CD14-positive monocyte (primary cell): ENCODE measurements around the gene CD38. TPM values are rescaled to one million over a fixed set of nuclear protein-coding genes. Genes with fewer than 3 reads are reported as not detected.
A peak's percentile ranks its signal among the peaks of the same experiment; 100 is the strongest.

ENCODE experiments used
- DNase-seq, 3 donors: peaks; one replicate each; pipeline ENCODE4 v3.0.0-alpha.2; 2011 to 2022
- H2AFZ ChIP-seq: 2 replicates; pipeline ENCODE4 v1.6.0; 2012; ENCODE audit warnings: mild to moderate bottlenecking, low read depth, low read length, inconsistent platforms; ENCODE audit not compliant: insufficient read depth, poor library complexity, severe bottlenecking
- H3K27ac ChIP-seq, 2 donors: 1 replicate in 1 of 2; 2 replicates in 1 of 2; pipeline ENCODE4 v1.5.1; 2012 to 2013; ENCODE audit warnings: low read length in 2 of 2, control low read depth in 1 of 2, inconsistent platforms in 1 of 2, low read depth in 1 of 2, mild to moderate bottlenecking in 1 of 2
- H3K27me3 ChIP-seq, 2 donors: one replicate each; pipeline versions ENCODE4 v1.6.0 to v1.6.1; 2011 to 2013; ENCODE audit warnings: low read length in 2 of 2; ENCODE audit not compliant: control insufficient read depth in 2 of 2, insufficient read depth in 2 of 2
- H3K36me3 ChIP-seq, 2 donors: replicated peaks in 1 of 2; 1 replicate in 1 of 2; 2 replicates in 1 of 2; pipeline versions ENCODE4 v1.5.1 to v1.6.1; 2012 to 2013; ENCODE audit warnings: low read length in 2 of 2, control low read depth in 1 of 2, inconsistent platforms in 1 of 2, mild to moderate bottlenecking in 1 of 2; ENCODE audit not compliant: insufficient read depth in 2 of 2, control insufficient read depth in 1 of 2
- H3K4me1 ChIP-seq, 2 donors: 1 replicate in 1 of 2; 2 replicates in 1 of 2; pipeline versions ENCODE4 v1.5.1 to v1.6.1; 2012 to 2013; ENCODE audit warnings: low read length in 2 of 2, control low read depth in 1 of 2, inconsistent platforms in 1 of 2, mild to moderate bottlenecking in 1 of 2, moderate library complexity in 1 of 2; ENCODE audit not compliant: insufficient read depth in 2 of 2, control insufficient read depth in 1 of 2
- H3K4me2 ChIP-seq: replicated peaks from 2 replicates; pipeline ENCODE3; 2012; ENCODE audit warnings: low read length, moderate library complexity, mild to moderate bottlenecking; ENCODE audit not compliant: poor library complexity, severe bottlenecking; ENCODE audit errors: extremely low read depth
- H3K4me3 ChIP-seq, 3 experiments: fragments of 200-600 bp in 1 of 3; sonication (generic) in 1 of 3; replicated peaks in 1 of 3; 1 replicate in 2 of 3; 2 replicates in 1 of 3; pipeline ENCODE4 v1.5.1; 2011 to 2013; ENCODE audit warnings: low read length in 3 of 3, mild to moderate bottlenecking in 3 of 3, control low read depth in 2 of 3, low read depth in 2 of 3, inconsistent platforms in 1 of 3, moderate library complexity in 1 of 3
- H3K79me2 ChIP-seq: 2 replicates; pipeline ENCODE4 v1.6.0; 2012; ENCODE audit warnings: mild to moderate bottlenecking, control low read depth, inconsistent platforms, low read length, moderate library complexity; ENCODE audit not compliant: insufficient read depth
- H3K9ac ChIP-seq: 2 replicates; pipeline ENCODE4 v1.6.0; 2017; ENCODE audit warnings: low read length, mild to moderate bottlenecking; ENCODE audit not compliant: insufficient read depth, poor library complexity, severe bottlenecking
- H3K9me3 ChIP-seq, 2 donors: replicated peaks in 1 of 2; 1 replicate in 1 of 2; 2 replicates in 1 of 2; pipeline versions ENCODE4 v1.5.1 to v1.6.1; 2012 to 2013; ENCODE audit warnings: low read length in 2 of 2, control low read depth in 1 of 2; ENCODE audit not compliant: control insufficient read depth in 1 of 2, insufficient read depth in 1 of 2
- H4K20me1 ChIP-seq: 2 replicates; pipeline ENCODE4 v1.6.0; 2012; ENCODE audit warnings: mild to moderate bottlenecking, low read length, control low read depth, moderate library complexity; ENCODE audit not compliant: insufficient read depth
- H3K27ac Mint-ChIP-seq, 7 donors: one replicate each; pipeline ENCODE4 v1.8.0; 2020; ENCODE audit warnings: mild to moderate bottlenecking in 7 of 7, mixed read lengths in 7 of 7, moderate library complexity in 6 of 7, inconsistent platforms in 2 of 7
- H3K27me3 Mint-ChIP-seq, 3 donors: one replicate each; pipeline ENCODE4 v1.8.0; 2021 to 2022; ENCODE audit warnings: low read depth in 3 of 3, mild to moderate bottlenecking in 3 of 3, mixed read lengths in 3 of 3, moderate library complexity in 3 of 3, inconsistent platforms in 1 of 3
- H3K36me3 Mint-ChIP-seq, 2 donors: one replicate each; pipeline ENCODE4 v1.8.0; 2020; ENCODE audit warnings: mixed read lengths in 2 of 2, inconsistent platforms in 1 of 2, mild to moderate bottlenecking in 1 of 2
- H3K4me1 Mint-ChIP-seq: one replicate; pipeline ENCODE4 v1.8.0; 2020; ENCODE audit warnings: mild to moderate bottlenecking, mixed read lengths
- H3K4me3 Mint-ChIP-seq, 2 donors: one replicate each; pipeline ENCODE4 v1.8.0; 2020; ENCODE audit warnings: mild to moderate bottlenecking in 2 of 2, mixed read lengths in 2 of 2, moderate library complexity in 1 of 2
- H3K9me3 Mint-ChIP-seq, 7 donors: one replicate each; pipeline ENCODE4 v1.8.0; 2020 to 2022; ENCODE audit warnings: mixed read lengths in 7 of 7, mild to moderate bottlenecking in 6 of 7, moderate library complexity in 6 of 7, inconsistent platforms in 2 of 7
- WGBS: methylation state at CpG from one replicate; pipeline ENCODE4 v1.1.5; 2013; ENCODE audit warnings: missing lambda C conversion rate; ENCODE audit not compliant: insufficient coverage; 5-methylcytosine and 5-hydroxymethylcytosine counted together
- intact Hi-C, 2 donors: fragments of 100-400 bp; cut with micrococcal nuclease; formaldehyde crosslinking; loops; one replicate each; pipeline versions ENCODE4 v1.15.0 to v1.15.1; 2023
- polyA plus RNA-seq, 3 donors: library from polyadenylated mRNA; depleted of rRNA in 1 of 3; unstranded in 2 of 3; stranded (reverse) in 1 of 3; fragments of 300-500 nt in 2 of 3; fragments of >200 nt in 1 of 3; fragmentation: Illumina TruSeq in 2 of 3; gene quantifications; 1 replicate in 2 of 3; 2 replicates in 1 of 3; pipeline ENCODE4 v1.2.3, GENCODE V29; 2012 to 2021
- TF ChIP-seq, protein P1 (sequence below): fragments of 200-600 bp; IDR thresholded peaks from one replicate; pipeline ENCODE4 v1.8.0; 2022; ENCODE audit warnings: antibody characterized with exemption, mild to moderate bottlenecking

The CD38 gene
- polyA plus RNA-seq, 3 donors, result 2.3 to 4.4 (median 3.0) TPM

GRCh38 chr4:15792974-15793373, 14.8 kb downstream of the CD38 start:
- no peaks in the 10 kb centered on the region for H3K27me3 ChIP-seq
- no peaks in the 10 kb centered on the region for H4K20me1 ChIP-seq
- H3K4me2 ChIP-seq, result no peak overlapping the region
- intact Hi-C loops, result no loop called here
- no peak overlapping the region for H3K9ac ChIP-seq
- H3K4me1 ChIP-seq, result no peaks in the 10 kb centered on the region
- H3K27me3 Mint-ChIP-seq, result peaks cover 0 to 4% (median 0%) of the 10 kb centered on the region in 3 donors
- peaks cover 25% of the 10 kb centered on the region for H3K79me2 ChIP-seq
- no peaks in the 10 kb centered on the region for H3K9me3 ChIP-seq
- H3K4me3 ChIP-seq, result no peak overlapping the region
- no peak overlapping the region for H3K27ac ChIP-seq
- peaks cover 17 to 27% of the 10 kb centered on the region in 2 donors for H3K36me3 Mint-ChIP-seq
- H3K27ac Mint-ChIP-seq, result no peak overlapping the region
- peaks cover 14% of the 10 kb centered on the region for H3K4me1 Mint-ChIP-seq
- no peak for DNase-seq
- 67% methylated on average over 2 of the region's 2 CpGs for WGBS
- peaks cover 0 to 3% (median 2%) of the 10 kb centered on the region in 7 donors for H3K9me3 Mint-ChIP-seq
- no peak overlapping the region for H3K4me3 Mint-ChIP-seq
- TF ChIP-seq, protein P1, sequence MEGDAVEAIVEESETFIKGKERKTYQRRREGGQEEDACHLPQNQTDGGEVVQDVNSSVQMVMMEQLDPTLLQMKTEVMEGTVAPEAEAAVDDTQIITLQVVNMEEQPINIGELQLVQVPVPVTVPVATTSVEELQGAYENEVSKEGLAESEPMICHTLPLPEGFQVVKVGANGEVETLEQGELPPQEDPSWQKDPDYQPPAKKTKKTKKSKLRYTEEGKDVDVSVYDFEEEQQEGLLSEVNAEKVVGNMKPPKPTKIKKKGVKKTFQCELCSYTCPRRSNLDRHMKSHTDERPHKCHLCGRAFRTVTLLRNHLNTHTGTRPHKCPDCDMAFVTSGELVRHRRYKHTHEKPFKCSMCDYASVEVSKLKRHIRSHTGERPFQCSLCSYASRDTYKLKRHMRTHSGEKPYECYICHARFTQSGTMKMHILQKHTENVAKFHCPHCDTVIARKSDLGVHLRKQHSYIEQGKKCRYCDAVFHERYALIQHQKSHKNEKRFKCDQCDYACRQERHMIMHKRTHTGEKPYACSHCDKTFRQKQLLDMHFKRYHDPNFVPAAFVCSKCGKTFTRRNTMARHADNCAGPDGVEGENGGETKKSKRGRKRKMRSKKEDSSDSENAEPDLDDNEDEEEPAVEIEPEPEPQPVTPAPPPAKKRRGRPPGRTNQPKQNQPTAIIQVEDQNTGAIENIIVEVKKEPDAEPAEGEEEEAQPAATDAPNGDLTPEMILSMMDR, result no peak
- no peak overlapping the region for H2AFZ ChIP-seq
- H3K36me3 ChIP-seq, result peaks cover 0 to 5% of the 10 kb centered on the region in 2 donors

GRCh38 chr4:15793506-15794363, 15.6 kb downstream of the CD38 start:
- peaks cover 14% of the 10 kb centered on the region for H3K4me1 Mint-ChIP-seq
- Histone ChIP-seq H3K36me3 (no peaks in the 10 kb centered on the region), H3K4me1 (no peaks in the 10 kb centered on the region), H2AFZ (no peak overlapping the region), H3K4me3 (no peak overlapping the region), H3K4me2 (no peak overlapping the region), H4K20me1 (no peaks in the 10 kb centered on the region), H3K79me2 (peaks cover 22% of the 10 kb centered on the region), H3K9ac (no peak overlapping the region), H3K27me3 (no peaks in the 10 kb centered on the region), H3K9me3 (no peaks in the 10 kb centered on the region), H3K27ac (no peak overlapping the region)
- WGBS, result 91% methylated on average over 2 of the region's 3 CpGs
- H3K4me3 Mint-ChIP-seq, result no peak overlapping the region
- H3K27me3 Mint-ChIP-seq, result peaks cover 0 to 4% (median 0%) of the 10 kb centered on the region in 3 donors
- peak overlapping the region in 2 of 7 donors; percentile 35 to 58 for H3K27ac Mint-ChIP-seq
- intact Hi-C loops, result no loop called here
- TF ChIP-seq, protein P1, result no peak
- H3K9me3 Mint-ChIP-seq, result peaks cover 0 to 3% (median 2%) of the 10 kb centered on the region in 7 donors
- DNase-seq, result no peak
- peaks cover 12 to 20% of the 10 kb centered on the region in 2 donors for H3K36me3 Mint-ChIP-seq
